K562 (cell line): ENCODE results near the gene ELMO1. TPM values are rescaled to one million over a fixed set of nuclear protein-coding genes. Genes with fewer than 3 reads are reported as not detected.

Experiments
- ATAC-seq: fragments of 200-7000 bp; cut with Tn5 transposase; 3 replicates; pipeline ENCODE4 v1.9.1; 2020; ENCODE audit warnings: moderate library complexity
- BruUV-seq: library from RNA; stranded (reverse); fragments of 400-500 nt; replicated peaks from 2 replicates; lab custom pipeline; 2021; lab: Mats Ljungman, UMichigan
- CTCF ChIA-PET: fragments of 300-600 bp; formaldehyde crosslinking; extraction: SDS; loops from one replicate; lab custom pipeline; 2021; ENCODE audit warnings: low intra/inter-chr PET ratio; lab: Yijun Ruan, JAX
- POLR2A ChIA-PET: fragments of 300-600, 350-650 bp; sonication (Branson Sonifier 250); formaldehyde crosslinking; extraction: SDS; loops from one replicate; lab custom pipeline; 2021; ENCODE audit warnings: antibody characterized with exemption, inconsistent platforms; lab: Yijun Ruan, JAX
- DNase-seq, 4 experiments: peaks; one replicate each; pipeline versions ENCODE4 v3.0.0 to v3.0.0-alpha.2; 2011 to 2018; ENCODE audit warnings: low spot score in 3 of 4, mixed read lengths in 3 of 4; ENCODE audit errors: extremely low read depth in 1 of 4
- FAIRE-seq: peaks from 2 replicates; lab custom pipeline; 2011; peaks lifted over from hg19 to GRCh38; lab: Jason Lieb, UNC
- H2AFZ ChIP-seq: 2 replicates; pipeline ENCODE4 v1.6.0; 2011; ENCODE audit warnings: low read depth, low read length, control low read depth, inconsistent platforms
- H3K27ac ChIP-seq: fragments of 200-600 bp; 3 replicates; pipeline ENCODE4 v1.8.0; 2011; ENCODE audit warnings: low read depth, mild to moderate bottlenecking, control low read depth, inconsistent platforms, low read length, moderate library complexity, mixed read lengths; ENCODE audit errors: extremely low read depth
- H3K27me3 ChIP-seq, 2 experiments: fragments of 300-600 bp in 1 of 2; 2 replicates in 1 of 2; 3 replicates in 1 of 2; pipeline versions ENCODE4 v1.6.0 to v1.8.0; 2011; ENCODE audit warnings: inconsistent platforms in 2 of 2, low read length in 2 of 2, mild to moderate bottlenecking in 1 of 2, mixed read lengths in 1 of 2, moderate library complexity in 1 of 2; ENCODE audit not compliant: control insufficient read depth in 2 of 2, insufficient read depth in 2 of 2
- H3K36me3 ChIP-seq: fragments of 300-600 bp; 3 replicates; pipeline ENCODE4 v1.8.0; 2011; ENCODE audit warnings: mild to moderate bottlenecking, low read length, inconsistent platforms; ENCODE audit not compliant: control insufficient read depth, insufficient read depth
- H3K4me1 ChIP-seq, 2 experiments: fragments of 200-600 bp in 1 of 2; replicated peaks in 1 of 2; 2 replicates in 1 of 2; 3 replicates in 1 of 2; pipeline versions ENCODE4 v1.5.1 to v1.8.0; 2011; ENCODE audit warnings: inconsistent platforms in 2 of 2, low read length in 2 of 2, mild to moderate bottlenecking in 1 of 2, mixed read lengths in 1 of 2, moderate library complexity in 1 of 2; ENCODE audit not compliant: control insufficient read depth in 2 of 2, insufficient read depth in 2 of 2
- H3K4me2 ChIP-seq: 2 replicates; pipeline ENCODE4 v1.6.1; 2011; ENCODE audit warnings: low read length, control low read depth, inconsistent platforms, mixed read lengths; ENCODE audit not compliant: insufficient read depth
- H3K4me3 ChIP-seq: fragments of 200-600 bp; sonication (generic), shearing (Covaris generic); 2 replicates; pipeline ENCODE4 v1.5.1; 2016; ENCODE audit warnings: control low read depth, inconsistent platforms
- H3K79me2 ChIP-seq: fragments of 200-600 bp; 3 replicates; pipeline ENCODE4 v1.8.0; 2011; ENCODE audit warnings: low read length, inconsistent platforms; ENCODE audit not compliant: control insufficient read depth, insufficient read depth
- H3K9ac ChIP-seq, 2 experiments: 2 replicates each; pipeline versions ENCODE4 v1.6.0 to v1.6.1; 2011; ENCODE audit warnings: low read depth in 2 of 2, low read length in 2 of 2, control low read depth in 1 of 2, inconsistent platforms in 1 of 2, mild to moderate bottlenecking in 1 of 2, mixed read lengths in 1 of 2; ENCODE audit not compliant: insufficient read depth in 1 of 2
- H3K9me1 ChIP-seq: one replicate; pipeline ENCODE4 v1.6.0; 2011; ENCODE audit warnings: inconsistent platforms, mild to moderate bottlenecking, low read length, moderate library complexity; ENCODE audit not compliant: control insufficient read depth, insufficient read depth
- H3K9me3 ChIP-seq: replicated peaks from 2 replicates; pipeline ENCODE4 v1.5.1; 2011; ENCODE audit warnings: low read depth, low read length, inconsistent platforms; ENCODE audit not compliant: control insufficient read depth, insufficient read depth
- H4K20me1 ChIP-seq: replicated peaks from 2 replicates; pipeline ENCODE4 v1.6.1; 2011; ENCODE audit warnings: low read length, inconsistent platforms, mixed read lengths; ENCODE audit not compliant: control insufficient read depth, insufficient read depth
- FOXM1 ChIP-seq, 2 experiments: fragments of 450-650 bp in 1 of 2; sonication (generic) in 1 of 2; formaldehyde crosslinking in 1 of 2; IDR thresholded peaks; 2 replicates each; pipeline versions ENCODE4 v1.6.1 to v1.9.0; 2017 to 2022; ENCODE audit warnings: low read depth in 2 of 2, mild to moderate bottlenecking in 2 of 2, missing genetic modification reagents in 1 of 2, moderate library complexity in 1 of 2
- ILK ChIP-seq: fragments of 450-650 bp; IDR thresholded peaks from 2 replicates; pipeline ENCODE4 v1.6.1; 2016; ENCODE audit warnings: missing genetic modification characterization, low read depth, mild to moderate bottlenecking, missing compliant biosample characterization, moderate library complexity, borderline replicate concordance
- RNF2 ChIP-seq: sonication (generic); IDR thresholded peaks from 2 replicates; pipeline ENCODE4 v1.6.1; 2016
- SLC30A9 ChIP-seq: fragments of 250-450 bp; sonication (Bioruptor Pico); IDR thresholded peaks from 2 replicates; pipeline ENCODE4 v1.8.0; 2022; ENCODE audit warnings: mild to moderate bottlenecking, moderate library complexity
- ZNF282 ChIP-seq: sonication (generic); formaldehyde crosslinking; IDR thresholded peaks from 2 replicates; pipeline ENCODE4 v1.8.1; 2023; ENCODE audit warnings: missing genetic modification reagents
- ZNF316 ChIP-seq: fragments of 450-650 bp; IDR thresholded peaks from 2 replicates; pipeline ENCODE4 v1.6.1; 2016
- WGBS: fragments of 100-300 bp; shearing (Covaris generic); methylation state at CpG from one replicate; pipeline ENCODE4 v1.1.6; 2016; ENCODE audit warnings: low coverage, mixed read lengths; ENCODE audit not compliant: insufficient coverage; ENCODE audit errors: missing lambda C conversion rate; 5-methylcytosine and 5-hydroxymethylcytosine counted together
- in situ Hi-C: fragments of 300-500 bp; cut with MboI; formaldehyde crosslinking; loops from 4 replicates; pipeline ENCODE4 v1.15.0; 2018; ENCODE audit warnings: inconsistent platforms, mixed read lengths
- intact Hi-C: fragments of 100-400 bp; cut with micrococcal nuclease; formaldehyde crosslinking; loops from 2 replicates; pipeline ENCODE4 v1.14.2; 2022
- polyA plus RNA-seq, 8 experiments: library from polyadenylated mRNA; depleted of rRNA in 4 of 8; stranded (reverse) in 5 of 8; unstranded in 3 of 8; fragments of >200 nt; fragmentation: Nextera tagmentation in 2 of 8; fragmentation: Illumina TruSeq in 1 of 8; extraction: Ambion mirVana in 2 of 8; extraction: Trizol in 1 of 8; gene quantifications; 2 replicates each; pipeline versions ENCODE4 v1.2.1 to v1.2.3, GENCODE V29; 2011 to 2014; ENCODE audit warnings: inconsistent platforms in 1 of 8, missing spikeins in 1 of 8
- total RNA-seq, 7 experiments: library from RNA; depleted of rRNA in 6 of 7; stranded (reverse); fragments of >200 nt in 6 of 7; fragmentation: Illumina TruSeq in 2 of 7; extraction: Trizol in 2 of 7; gene quantifications; 2 replicates each; pipeline versions ENCODE4 v1.2.1 to v1.2.3, GENCODE V29; 2011 to 2021; ENCODE audit warnings: low replicate concordance in 1 of 7
- TF ChIP-seq, protein P1 (sequence below): fragments of 450-650 bp; IDR thresholded peaks from 2 replicates; pipeline ENCODE4 v1.6.1; 2018; ENCODE audit warnings: mild to moderate bottlenecking, low read depth; ENCODE audit not compliant: partially characterized antibody

The ELMO1 gene
- total and polyA plus RNA-seq, 9 of the 15 experiments (the other 6 are each of a cell fraction or from before 2014, with no cell fraction given): 0.36 to 7.2 (median 3.6) TPM

DNA sequence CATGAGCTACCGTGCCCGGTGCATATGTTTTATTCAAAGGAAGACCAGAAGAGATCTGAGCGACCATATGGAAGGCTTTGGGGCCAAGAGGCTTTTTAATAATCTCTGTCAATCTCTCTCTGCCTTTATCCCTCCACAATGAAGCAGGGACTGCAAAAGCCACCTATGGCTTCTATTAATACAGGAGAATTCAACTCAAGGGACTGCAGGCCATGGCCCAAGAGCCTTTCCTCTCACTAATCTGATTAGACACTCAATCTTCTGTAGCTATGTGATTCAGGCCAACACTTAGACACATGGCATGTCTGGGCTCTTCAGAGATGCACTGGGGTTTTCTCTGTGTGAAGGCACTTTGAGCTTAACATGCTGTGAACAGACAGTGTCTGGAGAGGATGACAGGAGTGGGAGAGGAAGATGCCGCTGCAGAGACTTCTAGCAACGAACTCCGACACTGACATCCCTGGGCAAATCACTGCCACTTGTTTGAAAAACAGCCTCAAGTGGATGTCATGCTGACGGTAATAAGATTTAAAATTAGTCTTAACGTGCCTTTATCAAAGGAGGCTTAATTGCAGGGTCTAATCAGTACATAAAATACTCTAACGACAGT is 609.9 kb downstream of the ELMO1 start:
- no peak overlapping the region for H3K4me2 ChIP-seq
- TF ChIP-seq FOXM1 (IDR thresholded peaks at IDR 0.05; ENCODE audit: low read depth) (no peak), FOXM1 (CRISPR knock-in tag; IDR thresholded peaks at IDR 0.05; ENCODE audit: low read depth) (no peak), ILK (tag) (no peak), SLC30A9 (CRISPR knock-in tag) (no peak), ZNF282 (CRISPR knock-in tag) (no peak), ZNF316 (0 out of 2 replicates have a peak, but pooled peaks have one; percentile 7), RNF2 (no peak)
- TF ChIP-seq, protein P1, sequence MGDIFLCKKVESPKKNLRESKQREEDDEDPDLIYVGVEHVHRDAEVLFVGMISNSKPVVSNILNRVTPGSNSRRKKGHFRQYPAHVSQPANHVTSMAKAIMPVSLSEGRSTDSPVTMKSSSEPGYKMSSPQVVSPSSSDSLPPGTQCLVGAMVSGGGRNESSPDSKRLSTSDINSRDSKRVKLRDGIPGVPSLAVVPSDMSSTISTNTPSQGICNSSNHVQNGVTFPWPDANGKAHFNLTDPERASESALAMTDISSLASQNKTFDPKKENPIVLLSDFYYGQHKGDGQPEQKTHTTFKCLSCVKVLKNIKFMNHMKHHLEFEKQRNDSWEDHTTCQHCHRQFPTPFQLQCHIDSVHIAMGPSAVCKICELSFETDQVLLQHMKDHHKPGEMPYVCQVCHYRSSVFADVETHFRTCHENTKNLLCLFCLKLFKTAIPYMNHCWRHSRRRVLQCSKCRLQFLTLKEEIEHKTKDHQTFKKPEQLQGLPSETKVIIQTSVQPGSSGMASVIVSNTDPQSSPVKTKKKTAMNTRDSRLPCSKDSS: no peak
- H3K4me3 ChIP-seq: no peak overlapping the region
- H3K36me3 ChIP-seq: no peaks in the 10 kb centered on the region
- no peaks in the 10 kb centered on the region for H4K20me1 ChIP-seq
- intact Hi-C loops: no loop called here
- 3% methylated on average over 9 of the region's 9 CpGs for WGBS
- H3K27ac ChIP-seq: no peak overlapping the region
- CTCF ChIA-PET: no interaction called here
- H3K4me1 ChIP-seq: no peaks in the 10 kb centered on the region
- H3K79me2 ChIP-seq: no peaks in the 10 kb centered on the region
- no peak for DNase-seq
- in situ Hi-C loops: no loop called here
- H2AFZ ChIP-seq: no peak overlapping the region
- no peak for ATAC-seq
- peaks cover 0 to 4% of the 10 kb centered on the region in 2 experiments; a peak in 1 of 5 replicates for H3K27me3 ChIP-seq
- no peak overlapping the region for H3K9ac ChIP-seq
- BruUV-seq: no TSS peak
- POLR2A ChIA-PET: no interaction called here
- no peaks in the 10 kb centered on the region for H3K9me3 ChIP-seq
- H3K9me1 ChIP-seq: no peaks in the 10 kb centered on the region
- no peak for FAIRE-seq
